HCT116 (cell line): ENCODE results near the gene TLE4. TPM values are rescaled to one million over a fixed set of nuclear protein-coding genes. Genes with fewer than 3 reads are reported as not detected.

Experiments used
- ATAC-seq: fragments of 200-7000 bp; cut with Tn5 transposase; 2 replicates; pipeline ENCODE4 v1.9.1; 2020; ENCODE audit warnings: mild to moderate bottlenecking, moderate library complexity
- BruUV-seq: library from RNA; stranded (reverse); fragments of 400-500 nt; replicated peaks from 2 replicates; lab custom pipeline; 2021; lab: Mats Ljungman, UMichigan
- CTCF ChIA-PET: fragments of 300-600 bp; sonication (Branson Sonifier 250); formaldehyde crosslinking; loops from one replicate; lab custom pipeline; 2021; ENCODE audit warnings: antibody characterized with exemption; lab: Charles Lee
- POLR2A ChIA-PET: fragments of 300-600, 350-600 bp; sonication (Branson Sonifier 250); formaldehyde crosslinking; loops from one replicate; lab custom pipeline; 2021; ENCODE audit warnings: antibody characterized with exemption; lab: Charles Lee
- RAD21 ChIA-PET, 2 experiments: fragments of 300-600 bp; sonication (Branson Sonifier 250); formaldehyde crosslinking; loops; one replicate each; lab custom pipeline; 2023; ENCODE audit warnings: low total read pairs in 2 of 2; ENCODE audit not compliant: uncharacterized antibody in 2 of 2, unreplicated experiment in 2 of 2, low non-redundant PET in 1 of 2; lab: Charles Lee
- DNase-seq: peaks from one replicate; pipeline ENCODE4 v3.0.0-alpha.2; 2010; ENCODE audit warnings: low read depth, low spot score
- H2AFZ ChIP-seq: fragments of 200-600 bp; shearing (Covaris generic), sonication (generic); 2 replicates; pipeline ENCODE4 v1.6.1; 2017; ENCODE audit warnings: low read depth, mixed run types, mixed read lengths, antibody characterized with exemption, low read length; ENCODE audit not compliant: poor library complexity, severe bottlenecking
- H3K27ac ChIP-seq: 2 replicates; pipeline ENCODE4 v1.5.1; 2012; ENCODE audit warnings: low read depth, low read length
- H3K27me3 ChIP-seq: fragments of 200-600 bp; sonication (generic); 2 replicates; pipeline ENCODE4 v1.6.1; 2016; ENCODE audit warnings: mixed run types, low read length, mixed read lengths; ENCODE audit not compliant: insufficient read depth
- H3K36me3 ChIP-seq, 2 experiments: fragments of 200-500 bp in 1 of 2; fragments of 200-600 bp in 1 of 2; sonication (Bioruptor generic) in 1 of 2; sonication (generic) in 1 of 2; 2 replicates each; pipeline versions ENCODE4 v1.5.1 to v1.6.1; 2014 to 2016; ENCODE audit warnings: low read length in 2 of 2, inconsistent platforms in 1 of 2, mixed read lengths in 1 of 2, mixed run types in 1 of 2; ENCODE audit not compliant: insufficient read depth in 2 of 2, control insufficient read depth in 1 of 2
- H3K4me1 ChIP-seq, 2 experiments: fragments of 200-600 bp in 1 of 2; sonication (generic) in 1 of 2; 2 replicates each; pipeline versions ENCODE4 v1.5.1 to v1.6.1; 2012 to 2017; ENCODE audit warnings: low read length in 2 of 2, inconsistent platforms in 1 of 2, mild to moderate bottlenecking in 1 of 2, mixed read lengths in 1 of 2, mixed run types in 1 of 2, moderate library complexity in 1 of 2; ENCODE audit not compliant: insufficient read depth in 2 of 2, control insufficient read depth in 1 of 2
- H3K4me2 ChIP-seq: fragments of 200-600 bp; sonication (generic); 2 replicates; pipeline ENCODE4 v1.6.1; 2017; ENCODE audit warnings: mixed run types, low read length, mixed read lengths
- H3K4me3 ChIP-seq, 2 experiments: fragments of 200-600 bp in 1 of 2; sonication (generic) in 1 of 2; replicated peaks in 1 of 2; 2 replicates each; pipeline ENCODE4 v1.5.1; 2011 to 2016; ENCODE audit warnings: low read length in 2 of 2, control low read depth in 1 of 2, low read depth in 1 of 2, mild to moderate bottlenecking in 1 of 2, mixed read lengths in 1 of 2, mixed run types in 1 of 2
- H3K79me2 ChIP-seq: fragments of 200-600 bp; sonication (generic); 2 replicates; pipeline ENCODE4 v1.6.1; 2017; ENCODE audit warnings: mild to moderate bottlenecking, mixed run types, low read length, moderate library complexity, mixed read lengths; ENCODE audit not compliant: insufficient read depth
- H3K9ac ChIP-seq: fragments of 200-600 bp; sonication (generic); 2 replicates; pipeline ENCODE4 v1.6.1; 2016; ENCODE audit warnings: low read length, mixed read lengths
- H3K9me2 ChIP-seq: fragments of 200-600 bp; sonication (generic), shearing (Covaris generic); 2 replicates; pipeline ENCODE4 v1.6.1; 2017; ENCODE audit warnings: mixed run types, mild to moderate bottlenecking, moderate library complexity; ENCODE audit not compliant: insufficient read depth
- H3K9me3 ChIP-seq, 2 experiments: fragments of 200-500 bp in 1 of 2; fragments of 200-600 bp in 1 of 2; sonication (Bioruptor generic) in 1 of 2; sonication (generic) in 1 of 2; 2 replicates each; pipeline ENCODE4 v1.6.1; 2014 to 2017; ENCODE audit warnings: low read length in 2 of 2, mixed read lengths in 2 of 2, inconsistent platforms in 1 of 2, low read depth in 1 of 2, mild to moderate bottlenecking in 1 of 2, mixed run types in 1 of 2, moderate library complexity in 1 of 2; ENCODE audit not compliant: control insufficient read depth in 1 of 2, insufficient read depth in 1 of 2
- H4K20me1 ChIP-seq: fragments of 200-600 bp; sonication (generic), shearing (Covaris generic); 2 replicates; pipeline ENCODE4 v1.6.1; 2017; ENCODE audit warnings: mixed run types, mild to moderate bottlenecking, moderate library complexity; ENCODE audit not compliant: insufficient read depth
- CBX3 ChIP-seq: IDR thresholded peaks from 2 replicates; pipeline ENCODE4 v1.6.1; 2012; ENCODE audit warnings: low read depth
- CEBPB ChIP-seq: IDR thresholded peaks from 2 replicates; pipeline ENCODE4 v1.6.1; 2012; ENCODE audit warnings: low read depth
- CTCF ChIP-seq, 3 experiments: fragments of 200-600 bp in 1 of 3; sonication (generic) in 1 of 3; IDR thresholded peaks in 2 of 3; conservative IDR thresholded peaks in 1 of 3; 2 replicates each; pipeline ENCODE4 v1.5.1; 2012 to 2017; ENCODE audit warnings: low read depth in 2 of 3, low read length in 2 of 3, antibody characterized with exemption in 1 of 3, borderline replicate concordance in 1 of 3, control low read depth in 1 of 3, mild to moderate bottlenecking in 1 of 3, mixed read lengths in 1 of 3, mixed run types in 1 of 3, moderate library complexity in 1 of 3; ENCODE audit not compliant: insufficient read depth in 1 of 3
- EGR1 ChIP-seq: IDR thresholded peaks from 2 replicates; pipeline ENCODE4 v1.6.1; 2012; ENCODE audit warnings: low read depth
- ELF1 ChIP-seq: IDR thresholded peaks from 2 replicates; pipeline ENCODE4 v1.6.1; 2012; ENCODE audit warnings: low read depth, borderline replicate concordance
- EZH2 ChIP-seq: fragments of 200-600 bp; sonication (generic); IDR thresholded peaks from 2 replicates; pipeline ENCODE4 v1.6.1; 2017; ENCODE audit warnings: antibody characterized with exemption, mixed run types
- EZH2phosphoT487 ChIP-seq: fragments of 200-600 bp; IDR thresholded peaks from 2 replicates; pipeline ENCODE4 v1.6.1; 2018; ENCODE audit warnings: antibody characterized with exemption, borderline replicate concordance
- JUND ChIP-seq: IDR thresholded peaks from 2 replicates; pipeline ENCODE4 v1.6.1; 2012
- POLR2A ChIP-seq: IDR thresholded peaks from 2 replicates; pipeline ENCODE4 v1.7.0; 2011; ENCODE audit warnings: borderline replicate concordance; ENCODE audit not compliant: insufficient read depth, insufficient read length; ENCODE audit errors: extremely low read depth
- POLR2AphosphoS5 ChIP-seq: IDR thresholded peaks from 2 replicates; pipeline ENCODE4 v1.6.1; 2011; ENCODE audit warnings: mild to moderate bottlenecking, low read depth, low read length, moderate library complexity
- SIN3A ChIP-seq: IDR thresholded peaks from 2 replicates; pipeline ENCODE4 v1.6.1; 2012; ENCODE audit warnings: low read depth
- SP1 ChIP-seq: IDR thresholded peaks from 2 replicates; pipeline ENCODE4 v1.6.1; 2012; ENCODE audit warnings: low read depth
- SRF ChIP-seq: IDR thresholded peaks from 2 replicates; pipeline ENCODE4 v1.6.1; 2012; ENCODE audit warnings: low read depth
- TCF7L2 ChIP-seq: IDR thresholded peaks from 2 replicates; pipeline ENCODE4 v1.7.0; 2011; ENCODE audit warnings: borderline replicate concordance, inconsistent platforms; ENCODE audit not compliant: insufficient read depth, insufficient read length; ENCODE audit errors: extremely low read depth
- YY1 ChIP-seq: IDR thresholded peaks from 2 replicates; pipeline ENCODE4 v1.6.1; 2011; ENCODE audit warnings: low read length, low read depth, moderate library complexity, mild to moderate bottlenecking; ENCODE audit not compliant: insufficient replicate concordance; ENCODE audit errors: extremely low read depth
- ZFX ChIP-seq: fragments of 450-650 bp; IDR thresholded peaks from 2 replicates; pipeline ENCODE4 v1.6.1; 2017
- ZNF274 ChIP-seq: fragments of 200-500 bp; sonication (Bioruptor generic); IDR thresholded peaks from 2 replicates; pipeline ENCODE4 v1.6.1; 2014; ENCODE audit warnings: mild to moderate bottlenecking, low read depth, low read length, inconsistent platforms
- intact Hi-C: fragments of 100-400 bp; cut with micrococcal nuclease; formaldehyde crosslinking; loops from 2 replicates; pipeline ENCODE4 v1.10.0; 2022
- total RNA-seq: library from RNA; stranded (reverse); gene quantifications from one replicate; pipeline ENCODE4 v1.2.1, GENCODE V29; 2021; ENCODE audit not compliant: unreplicated experiment
- TF ChIP-seq, protein P1 (sequence below): IDR thresholded peaks from 2 replicates; pipeline ENCODE4 v1.6.1; 2011; ENCODE audit warnings: mild to moderate bottlenecking, low read length, moderate library complexity; ENCODE audit not compliant: insufficient replicate concordance; ENCODE audit errors: extremely low read depth
- TF ChIP-seq, protein P2 (sequence below): IDR thresholded peaks from 2 replicates; pipeline ENCODE4 v1.6.1; 2012; ENCODE audit warnings: low read depth

Gene TLE4
- total RNA-seq, 1 experiment from 2014 or later, result 0.39 TPM

DNA sequence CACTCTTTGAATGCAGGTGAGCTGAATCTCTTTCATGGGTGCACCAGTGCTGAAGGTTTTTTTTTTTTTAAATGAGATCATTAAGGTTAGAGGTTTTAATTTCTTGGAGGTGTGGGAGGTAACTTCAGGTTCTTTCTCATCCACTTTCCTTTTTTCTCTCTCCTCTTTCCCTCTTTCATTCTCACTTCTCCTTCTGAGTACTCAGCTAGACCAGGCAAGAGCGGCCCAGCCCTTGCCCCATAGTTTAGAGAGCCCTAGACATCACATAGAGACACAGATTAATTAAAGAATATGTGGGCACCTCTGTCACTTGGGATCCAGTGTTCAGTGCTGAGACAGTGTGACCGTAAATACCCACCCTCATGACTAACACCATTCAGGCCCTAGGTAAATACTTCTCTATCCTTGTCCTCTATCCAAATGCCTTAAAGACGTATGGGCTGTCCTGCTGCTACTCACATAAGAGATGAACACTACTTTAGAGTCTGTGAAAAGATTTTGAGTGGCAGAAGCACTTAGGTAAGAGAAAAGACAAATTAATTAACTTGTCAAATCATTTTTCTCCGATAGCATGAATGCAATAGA is 174.1 kb downstream of the TLE4 start:
- TF ChIP-seq SP1 (no peak), ZFX (no peak), TCF7L2 (no peak), EGR1 (no peak), EZH2phosphoT487 (no peak), CEBPB (no peak), EZH2 (no peak), SIN3A (no peak), CTCF (IDR thresholded peaks at IDR 0.05 in 2 of 3, conservative IDR thresholded peaks at IDR 0.05 in 1 of 3; ENCODE audit: borderline replicate concordance in 1 of 3, insufficient read depth in 1 of 3, low read depth in 2 of 3, low read length in 2 of 3) (no peak), ZNF274 (no peak), SRF (no peak), ELF1 (no peak), POLR2A (no peak), JUND (no peak), CBX3 (no peak), POLR2AphosphoS5 (no peak), YY1 (no peak)
- TF ChIP-seq, protein P1, sequence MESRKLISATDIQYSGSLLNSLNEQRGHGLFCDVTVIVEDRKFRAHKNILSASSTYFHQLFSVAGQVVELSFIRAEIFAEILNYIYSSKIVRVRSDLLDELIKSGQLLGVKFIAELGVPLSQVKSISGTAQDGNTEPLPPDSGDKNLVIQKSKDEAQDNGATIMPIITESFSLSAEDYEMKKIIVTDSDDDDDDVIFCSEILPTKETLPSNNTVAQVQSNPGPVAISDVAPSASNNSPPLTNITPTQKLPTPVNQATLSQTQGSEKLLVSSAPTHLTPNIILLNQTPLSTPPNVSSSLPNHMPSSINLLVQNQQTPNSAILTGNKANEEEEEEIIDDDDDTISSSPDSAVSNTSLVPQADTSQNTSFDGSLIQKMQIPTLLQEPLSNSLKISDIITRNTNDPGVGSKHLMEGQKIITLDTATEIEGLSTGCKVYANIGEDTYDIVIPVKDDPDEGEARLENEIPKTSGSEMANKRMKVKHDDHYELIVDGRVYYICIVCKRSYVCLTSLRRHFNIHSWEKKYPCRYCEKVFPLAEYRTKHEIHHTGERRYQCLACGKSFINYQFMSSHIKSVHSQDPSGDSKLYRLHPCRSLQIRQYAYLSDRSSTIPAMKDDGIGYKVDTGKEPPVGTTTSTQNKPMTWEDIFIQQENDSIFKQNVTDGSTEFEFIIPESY, result no peak
- TF ChIP-seq, protein P2, sequence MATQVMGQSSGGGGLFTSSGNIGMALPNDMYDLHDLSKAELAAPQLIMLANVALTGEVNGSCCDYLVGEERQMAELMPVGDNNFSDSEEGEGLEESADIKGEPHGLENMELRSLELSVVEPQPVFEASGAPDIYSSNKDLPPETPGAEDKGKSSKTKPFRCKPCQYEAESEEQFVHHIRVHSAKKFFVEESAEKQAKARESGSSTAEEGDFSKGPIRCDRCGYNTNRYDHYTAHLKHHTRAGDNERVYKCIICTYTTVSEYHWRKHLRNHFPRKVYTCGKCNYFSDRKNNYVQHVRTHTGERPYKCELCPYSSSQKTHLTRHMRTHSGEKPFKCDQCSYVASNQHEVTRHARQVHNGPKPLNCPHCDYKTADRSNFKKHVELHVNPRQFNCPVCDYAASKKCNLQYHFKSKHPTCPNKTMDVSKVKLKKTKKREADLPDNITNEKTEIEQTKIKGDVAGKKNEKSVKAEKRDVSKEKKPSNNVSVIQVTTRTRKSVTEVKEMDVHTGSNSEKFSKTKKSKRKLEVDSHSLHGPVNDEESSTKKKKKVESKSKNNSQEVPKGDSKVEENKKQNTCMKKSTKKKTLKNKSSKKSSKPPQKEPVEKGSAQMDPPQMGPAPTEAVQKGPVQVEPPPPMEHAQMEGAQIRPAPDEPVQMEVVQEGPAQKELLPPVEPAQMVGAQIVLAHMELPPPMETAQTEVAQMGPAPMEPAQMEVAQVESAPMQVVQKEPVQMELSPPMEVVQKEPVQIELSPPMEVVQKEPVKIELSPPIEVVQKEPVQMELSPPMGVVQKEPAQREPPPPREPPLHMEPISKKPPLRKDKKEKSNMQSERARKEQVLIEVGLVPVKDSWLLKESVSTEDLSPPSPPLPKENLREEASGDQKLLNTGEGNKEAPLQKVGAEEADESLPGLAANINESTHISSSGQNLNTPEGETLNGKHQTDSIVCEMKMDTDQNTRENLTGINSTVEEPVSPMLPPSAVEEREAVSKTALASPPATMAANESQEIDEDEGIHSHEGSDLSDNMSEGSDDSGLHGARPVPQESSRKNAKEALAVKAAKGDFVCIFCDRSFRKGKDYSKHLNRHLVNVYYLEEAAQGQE, result no peak
- RAD21 ChIA-PET, result no interaction called here

More for the DNA sequence above, 174.1 kb downstream of the TLE4 start:
- Histone ChIP-seq H3K9me2 (no peaks in the 10 kb centered on the region), H3K27me3 (no peaks in the 10 kb centered on the region), H4K20me1 (no peaks in the 10 kb centered on the region), H3K4me1 (no peaks in the 10 kb centered on the region), H3K4me2 (no peak overlapping the region), H2AFZ (no peak overlapping the region), H3K4me3 (no peak overlapping the region), H3K9me3 (peaks cover 0 to 15% of the 10 kb centered on the region in 2 experiments; a peak in 1 of 4 replicates), H3K79me2 (no peaks in the 10 kb centered on the region), H3K27ac (no peak overlapping the region), H3K9ac (no peak overlapping the region), H3K36me3 (no peaks in the 10 kb centered on the region)
- no peak for ATAC-seq
- no TSS peak for BruUV-seq
- intact Hi-C loops, result no loop called here
- ChIA-PET POLR2A (no interaction called here), CTCF (no interaction called here)
- no peak for DNase-seq
